Hepatocyte (in vitro differentiated cells): ENCODE data around the gene SLC28A2. TPM values are rescaled to one million over a fixed set of nuclear protein-coding genes. Genes with fewer than 3 reads are reported as not detected.

Experiments used
- DNase-seq: peaks from one replicate; pipeline ENCODE4 v3.0.0-alpha.2; 2016; ENCODE audit warnings: low spot score
- H2AFZ ChIP-seq: fragments of 200-600 bp; sonication (generic); 2 replicates; pipeline ENCODE4 v1.6.0; 2016; ENCODE audit warnings: antibody characterized with exemption, mild to moderate bottlenecking
- H3K27ac ChIP-seq: fragments of 200-600 bp; sonication (generic); 2 replicates; pipeline ENCODE4 v1.5.1; 2016; ENCODE audit warnings: mild to moderate bottlenecking
- H3K27me3 ChIP-seq: fragments of 200-600 bp; sonication (generic); 2 replicates; pipeline ENCODE4 v1.6.1; 2016
- H3K36me3 ChIP-seq: fragments of 200-600 bp; sonication (generic); replicated peaks from 2 replicates; pipeline ENCODE4 v1.5.1; 2016; ENCODE audit warnings: low read depth; ENCODE audit not compliant: insufficient read depth
- H3K4me1 ChIP-seq: fragments of 200-600 bp; sonication (generic); 2 replicates; pipeline ENCODE4 v1.5.1; 2016; ENCODE audit warnings: mild to moderate bottlenecking, moderate library complexity; ENCODE audit not compliant: insufficient read depth
- H3K4me2 ChIP-seq: fragments of 200-600 bp; sonication (generic); 2 replicates; pipeline ENCODE4 v1.6.0; 2016
- H3K4me3 ChIP-seq: fragments of 200-600 bp; sonication (generic); 2 replicates; pipeline ENCODE4 v1.5.1; 2016; ENCODE audit warnings: mild to moderate bottlenecking
- H3K79me2 ChIP-seq: fragments of 200-600 bp; sonication (generic); 2 replicates; pipeline ENCODE4 v1.6.0; 2017; ENCODE audit warnings: mild to moderate bottlenecking
- H3K9me2 ChIP-seq: fragments of 200-600 bp; sonication (generic); replicated peaks from 2 replicates; pipeline ENCODE4 v1.6.0; 2017; ENCODE audit warnings: mild to moderate bottlenecking; ENCODE audit not compliant: insufficient read depth
- H3K9me3 ChIP-seq: fragments of 200-600 bp; sonication (generic); 2 replicates; pipeline ENCODE4 v1.5.1; 2016; ENCODE audit warnings: low read depth, mild to moderate bottlenecking
- H4K20me1 ChIP-seq: fragments of 200-600 bp; sonication (generic); 2 replicates; pipeline ENCODE4 v1.6.0; 2016; ENCODE audit warnings: mild to moderate bottlenecking; ENCODE audit not compliant: insufficient read depth, poor library complexity, severe bottlenecking
- CTCF ChIP-seq: fragments of 200-600 bp; sonication (generic); IDR thresholded peaks from 2 replicates; pipeline ENCODE4 v1.5.1; 2016; ENCODE audit warnings: antibody characterized with exemption, mild to moderate bottlenecking; ENCODE audit not compliant: poor library complexity
- EZH2 ChIP-seq: fragments of 200-600 bp; sonication (generic); IDR thresholded peaks from 2 replicates; pipeline ENCODE4 v1.6.1; 2016; ENCODE audit warnings: antibody characterized with exemption, mild to moderate bottlenecking, borderline replicate concordance
- EZH2phosphoT487 ChIP-seq: fragments of 200-600 bp; sonication (generic); IDR thresholded peaks from one replicate; pipeline ENCODE4 v1.6.1; 2018; ENCODE audit warnings: antibody characterized with exemption, mild to moderate bottlenecking, low read depth, moderate library complexity; ENCODE audit not compliant: unreplicated experiment, severe bottlenecking
- WGBS: methylation state at CpG from one replicate; pipeline ENCODE4 v1.1.6; 2016; ENCODE audit warnings: low lambda C conversion rate; ENCODE audit errors: missing lambda C conversion rate; 5-methylcytosine and 5-hydroxymethylcytosine counted together
- polyA plus RNA-seq: library from polyadenylated mRNA; unstranded; fragments of >200 nt; fragmentation: Nextera tagmentation; extraction: Ambion mirVana; gene quantifications from 2 replicates; pipeline ENCODE4 v1.2.1, GENCODE V29; 2016
- total RNA-seq: library from RNA; depleted of rRNA; stranded (reverse); fragments of >200 nt; gene quantifications from 2 replicates; pipeline ENCODE4 v1.2.3, GENCODE V29; 2014

Gene SLC28A2, protein sequence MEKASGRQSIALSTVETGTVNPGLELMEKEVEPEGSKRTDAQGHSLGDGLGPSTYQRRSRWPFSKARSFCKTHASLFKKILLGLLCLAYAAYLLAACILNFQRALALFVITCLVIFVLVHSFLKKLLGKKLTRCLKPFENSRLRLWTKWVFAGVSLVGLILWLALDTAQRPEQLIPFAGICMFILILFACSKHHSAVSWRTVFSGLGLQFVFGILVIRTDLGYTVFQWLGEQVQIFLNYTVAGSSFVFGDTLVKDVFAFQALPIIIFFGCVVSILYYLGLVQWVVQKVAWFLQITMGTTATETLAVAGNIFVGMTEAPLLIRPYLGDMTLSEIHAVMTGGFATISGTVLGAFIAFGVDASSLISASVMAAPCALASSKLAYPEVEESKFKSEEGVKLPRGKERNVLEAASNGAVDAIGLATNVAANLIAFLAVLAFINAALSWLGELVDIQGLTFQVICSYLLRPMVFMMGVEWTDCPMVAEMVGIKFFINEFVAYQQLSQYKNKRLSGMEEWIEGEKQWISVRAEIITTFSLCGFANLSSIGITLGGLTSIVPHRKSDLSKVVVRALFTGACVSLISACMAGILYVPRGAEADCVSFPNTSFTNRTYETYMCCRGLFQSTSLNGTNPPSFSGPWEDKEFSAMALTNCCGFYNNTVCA
- total RNA-seq (1.5 and 1.8 TPM in 2 replicates), polyA plus RNA-seq (0.29 and 1.5 TPM in 2 replicates)

- no peak for DNase-seq
- no peaks in the 10 kb centered on the region for H3K4me1 ChIP-seq
- H2AFZ ChIP-seq = no peak within 1 kb of the TSS
- H3K4me2 ChIP-seq = no peak within 1 kb of the TSS
- H3K4me3 ChIP-seq = no peak within 1 kb of the TSS
- H3K79me2 ChIP-seq = no peaks in the 10 kb centered on the region
- TF ChIP-seq EZH2phosphoT487 (no peak), EZH2 (no peak), CTCF (no peak)
- H3K27ac ChIP-seq = no peak within 1 kb of the TSS
- no peaks in the 10 kb centered on the region for H3K27me3 ChIP-seq
- no peaks in the 10 kb centered on the region for H3K9me3 ChIP-seq
- no peaks in the 10 kb centered on the region for H3K36me3 ChIP-seq
- no peaks in the 10 kb centered on the region for H4K20me1 ChIP-seq
- H3K9me2 ChIP-seq = no peaks in the 10 kb centered on the region
- 98% methylated on average over 14 of the region's 15 CpGs for WGBS
These were observed at the start of gene SLC28A2 for GRCh38 chr15:45251888-45252287. SLC28A2 (plus strand) TSS chr15:45252234; CDS start chr15:45253216, 982 bp downstream.

GRCh38 chr15:45203182-45203581 is 48.9 kb upstream of the SLC28A2 start:
- H3K4me1 ChIP-seq = peaks cover 4% of the 10 kb centered on the region
- WGBS = 85% methylated on average over 3 of the region's 4 CpGs
- H3K9me2 ChIP-seq = no peaks in the 10 kb centered on the region
- H3K4me2 ChIP-seq = no peak overlapping the region
- H3K9me3 ChIP-seq = no peaks in the 10 kb centered on the region
- DNase-seq = no peak
- H4K20me1 ChIP-seq = no peaks in the 10 kb centered on the region
- no peaks in the 10 kb centered on the region for H3K27me3 ChIP-seq
- no peaks in the 10 kb centered on the region for H3K79me2 ChIP-seq
- H3K36me3 ChIP-seq = no peaks in the 10 kb centered on the region
- TF ChIP-seq CTCF (no peak), EZH2 (no peak), EZH2phosphoT487 (no peak)
- H3K4me3 ChIP-seq = no peak overlapping the region
- no peak overlapping the region for H3K27ac ChIP-seq
- H2AFZ ChIP-seq = no peak overlapping the region

DNA sequence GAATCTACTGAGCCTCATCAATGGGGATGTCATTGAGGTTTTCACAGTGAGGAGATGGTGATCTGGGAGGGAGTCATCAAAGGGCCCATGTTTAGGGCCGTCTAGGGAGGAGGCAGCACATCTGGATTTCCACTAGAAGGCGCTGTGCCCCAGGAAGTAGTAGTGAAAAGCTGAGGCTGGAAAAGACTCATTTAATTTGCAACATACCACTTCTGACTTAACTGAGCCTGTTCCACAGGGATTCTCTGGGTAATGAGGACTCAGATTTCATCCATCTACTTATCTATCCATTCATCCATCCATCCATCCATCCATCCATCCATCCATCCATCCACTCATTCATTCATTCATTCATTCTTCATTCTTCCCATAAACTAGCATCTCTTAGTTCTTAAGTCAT is 46.8 kb upstream of the SLC28A2 start:
- H2AFZ ChIP-seq = no peak overlapping the region
- H3K9me2 ChIP-seq = no peaks in the 10 kb centered on the region
- H4K20me1 ChIP-seq = no peaks in the 10 kb centered on the region
- H3K9me3 ChIP-seq = no peaks in the 10 kb centered on the region
- no peak overlapping the region for H3K27ac ChIP-seq
- H3K27me3 ChIP-seq = no peaks in the 10 kb centered on the region
- no peaks in the 10 kb centered on the region for H3K36me3 ChIP-seq
- no peak for TF ChIP-seq EZH2
- peak; percentile 72 for TF ChIP-seq CTCF
- no peak for TF ChIP-seq EZH2phosphoT487
- peak; percentile 85 for DNase-seq
- 6% methylated on average over 2 of the region's 2 CpGs for WGBS
- no peak overlapping the region for H3K4me3 ChIP-seq
- H3K4me2 ChIP-seq = no peak overlapping the region
- H3K4me1 ChIP-seq = no peaks in the 10 kb centered on the region
- no peaks in the 10 kb centered on the region for H3K79me2 ChIP-seq
